ENCODE measurements around the gene CALY. TPM values are rescaled to one million over a fixed set of nuclear protein-coding genes. Genes with fewer than 3 reads are reported as not detected.

CALY gene
- polyA plus RNA-seq, 4 donors, result 0.24 to 0.59 TPM; not detected in 2

DNA sequence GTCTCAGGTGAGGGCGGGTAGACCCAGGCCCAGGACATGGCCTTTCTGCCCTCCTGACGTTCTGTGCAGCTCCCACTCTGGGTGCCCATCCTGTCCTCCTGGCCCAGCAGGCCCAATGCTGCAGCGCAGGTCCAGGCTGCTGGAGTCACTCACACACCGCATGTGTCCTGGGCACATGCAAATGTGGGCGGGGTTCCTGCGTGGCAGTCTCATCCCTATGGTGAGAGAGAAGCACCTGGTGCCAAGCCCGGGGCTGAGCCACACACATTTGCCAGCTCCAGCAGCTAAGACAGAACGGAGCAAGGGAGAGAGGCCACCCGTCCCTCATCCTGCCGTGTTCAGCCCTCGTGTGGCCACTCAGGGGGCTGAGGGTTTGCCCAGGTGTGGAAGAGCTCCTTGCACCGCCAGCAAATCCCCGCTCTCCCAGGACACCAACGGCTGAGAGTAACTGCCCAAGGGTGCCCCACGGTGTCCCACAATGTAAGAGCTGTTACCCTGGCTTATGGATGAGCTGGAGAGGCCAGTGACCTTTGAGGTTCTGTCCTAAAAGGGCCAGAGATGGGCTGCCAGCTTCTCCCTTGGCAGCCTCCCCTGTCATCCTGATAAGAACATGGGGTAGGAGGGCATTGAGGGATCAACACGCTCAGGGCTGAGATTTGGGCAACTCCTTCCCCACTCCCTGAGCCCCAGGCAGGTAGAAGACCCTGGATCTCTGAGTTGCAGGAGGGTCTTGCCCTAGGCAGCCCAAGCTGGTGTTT lies 16.7 kb upstream of the CALY start:
- no peak for DNase-seq (ENCODE audit: low read depth in 4 of 4, low spot score in 3 of 4)

DNA sequence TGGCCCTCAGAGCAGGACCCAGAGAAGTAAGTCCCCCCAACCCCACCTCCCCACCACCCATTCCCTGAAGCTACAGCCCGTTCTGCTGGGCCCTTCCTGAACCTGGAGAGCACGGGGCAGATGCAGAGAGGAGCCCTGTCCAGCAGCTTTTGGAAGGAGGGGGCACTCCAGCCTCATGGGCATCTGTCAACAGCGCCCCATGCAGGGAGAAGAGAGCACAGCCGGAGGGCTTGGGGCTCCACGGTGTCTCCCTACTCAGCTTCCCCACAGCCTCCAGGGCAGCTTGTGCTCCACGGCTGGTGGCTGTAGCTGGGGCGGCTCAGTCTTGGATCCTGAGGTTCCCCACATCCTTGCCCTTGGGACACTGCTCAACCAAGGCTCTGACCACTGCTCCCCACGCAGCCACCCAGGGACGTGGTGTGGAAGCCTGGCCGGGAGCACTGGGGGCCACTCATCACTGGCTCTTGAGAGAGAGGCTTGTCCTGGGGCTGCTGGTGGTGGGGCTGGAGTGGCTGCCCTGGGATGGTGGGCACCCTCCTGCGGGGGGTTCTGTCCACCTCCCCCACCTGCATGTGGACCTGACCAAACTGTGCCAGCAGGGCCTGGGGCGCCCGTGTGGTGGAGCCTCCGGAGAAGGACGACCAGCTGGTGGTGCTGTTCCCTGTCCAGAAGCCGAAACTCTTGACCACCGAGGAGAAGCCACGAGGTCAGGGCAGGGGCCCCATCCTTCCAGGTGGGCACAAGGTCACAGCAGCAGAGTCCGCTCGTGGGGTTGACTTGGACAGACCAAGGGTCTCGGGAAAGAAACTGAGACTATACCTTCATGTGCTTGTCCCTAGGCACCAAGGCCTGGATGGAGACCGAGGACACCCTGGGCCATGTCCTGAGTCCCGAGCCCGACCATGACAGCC lies 15.0 kb upstream of the CALY start:
- DNase-seq (ENCODE audit: low read depth in 4 of 4, low spot score in 3 of 4), result no peak

GRCh38 chr10:133350950-133351329 lies 14.2 kb upstream of the CALY start:
- no peak for DNase-seq (ENCODE audit: low read depth in 4 of 4, low spot score in 3 of 4)

GRCh38 chr10:133350283-133350949 lies 13.7 kb upstream of the CALY start:
- no peak for DNase-seq (ENCODE audit: low read depth in 4 of 4, low spot score in 3 of 4)

- no peak for DNase-seq (ENCODE audit: low read depth in 4 of 4, low spot score in 3 of 4)
These were observed 12.9 kb upstream of the CALY start for GRCh38 chr10:133349577-133350011.

- no peak for DNase-seq (ENCODE audit: low read depth in 4 of 4, low spot score in 3 of 4)
These were observed 12.5 kb upstream of the CALY start for GRCh38 chr10:133349160-133349568.

GRCh38 chr10:133347710-133348517 lies 11.2 kb upstream of the CALY start:
- DNase-seq (ENCODE audit: low read depth in 4 of 4, low spot score in 3 of 4), result no peak

DNA sequence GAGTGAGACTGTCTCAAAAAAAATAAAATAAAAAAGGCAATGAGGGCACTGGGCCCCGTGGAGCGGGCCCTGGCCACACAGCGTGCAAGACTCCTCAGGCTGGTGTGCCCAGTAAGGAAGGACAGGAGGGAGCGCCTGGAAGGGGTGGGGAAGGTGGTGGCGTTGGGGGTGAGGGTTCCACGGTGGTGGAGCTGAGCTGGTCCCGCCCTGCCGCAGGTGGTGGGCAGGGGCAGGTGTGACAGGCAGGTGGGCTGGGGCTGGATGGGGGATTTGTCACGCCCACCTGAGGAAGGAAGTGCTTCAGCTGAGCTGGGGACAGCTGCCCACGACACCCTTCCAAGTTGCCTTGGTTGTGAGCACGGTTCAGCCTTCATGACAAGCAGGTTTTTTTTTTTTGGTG lies 9.7 kb upstream of the CALY start:
- DNase-seq (ENCODE audit: low read depth in 4 of 4, low spot score in 3 of 4), result no peak

GRCh38 chr10:133344236-133344635 lies 7.5 kb upstream of the CALY start:
- no peak for DNase-seq (ENCODE audit: low read depth in 4 of 4, low spot score in 3 of 4)

DNA sequence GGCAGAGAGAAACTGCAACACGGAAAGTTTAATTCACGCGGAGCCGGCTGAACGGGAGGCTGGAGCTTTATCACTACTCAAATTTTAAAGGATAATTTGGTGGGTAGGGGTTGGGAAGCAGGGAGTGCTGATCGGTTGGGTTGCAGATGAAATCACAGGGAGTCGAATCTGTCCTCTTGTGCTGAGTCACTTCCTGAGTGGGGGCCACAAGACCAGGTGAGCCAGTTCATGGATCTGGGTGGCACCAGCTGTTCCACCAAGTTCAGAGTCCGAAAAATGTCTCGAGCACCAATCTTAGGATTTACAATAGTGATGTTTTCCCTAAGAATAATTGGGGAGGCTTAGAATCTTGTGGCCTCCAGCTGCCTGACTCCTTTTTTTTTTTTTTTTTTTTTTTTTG lies 6.9 kb upstream of the CALY start:
- no peak for DNase-seq (ENCODE audit: low read depth in 4 of 4, low spot score in 3 of 4)

DNA sequence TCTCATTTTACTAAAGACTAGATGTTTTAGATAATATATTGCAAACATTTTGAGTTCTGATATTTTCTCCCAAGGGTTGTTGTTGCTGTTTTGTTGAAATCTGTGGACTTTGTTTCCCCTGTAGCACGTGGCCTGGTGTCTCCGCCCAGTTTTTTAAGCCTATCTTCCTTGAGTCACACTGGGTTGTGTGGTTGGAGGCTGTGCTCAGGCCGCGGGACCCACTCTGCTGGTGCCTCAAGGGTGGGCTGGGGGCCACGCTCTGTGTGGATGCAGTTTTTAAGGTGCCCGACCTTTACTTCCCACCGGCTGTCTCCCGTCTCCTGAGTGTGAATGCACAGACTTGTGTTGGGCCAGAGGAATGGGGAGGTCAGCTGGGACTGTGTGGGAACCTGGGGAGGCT lies 6.2 kb upstream of the CALY start:
- no peak for DNase-seq (ENCODE audit: low read depth in 4 of 4, low spot score in 3 of 4)

DNA sequence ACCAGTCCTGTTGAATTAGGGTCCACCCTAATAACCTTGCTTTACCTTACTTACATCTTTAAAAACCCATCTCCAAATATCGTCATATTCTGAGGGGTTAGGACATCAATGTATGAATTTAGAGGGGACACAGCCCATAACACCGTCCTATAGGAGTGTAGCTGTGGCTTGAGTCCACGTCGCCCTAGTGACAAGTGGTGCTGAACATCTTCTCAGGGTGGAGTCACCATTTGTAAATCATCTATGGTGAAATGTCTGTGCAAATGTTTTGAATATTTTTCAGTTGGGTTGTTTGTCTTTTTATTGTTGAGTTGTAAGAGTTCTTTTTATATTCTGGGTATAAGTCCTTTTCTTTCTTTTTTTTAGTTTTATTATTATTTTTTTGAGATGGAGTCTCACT lies 5.3 kb upstream of the CALY start:
- DNase-seq (ENCODE audit: low read depth in 4 of 4, low spot score in 3 of 4), result no peak

GRCh38 chr10:133339708-133340380 lies 3.1 kb upstream of the CALY start:
- no peak for DNase-seq (ENCODE audit: low read depth in 4 of 4, low spot score in 3 of 4)

- no peak for DNase-seq (ENCODE audit: low read depth in 4 of 4, low spot score in 3 of 4)
These were observed 1.7 kb upstream of the CALY start for GRCh38 chr10:133338080-133339071.

GRCh38 chr10:133337370-133337725 lies 652 bp upstream of the CALY start:
- DNase-seq (ENCODE audit: low read depth in 4 of 4, low spot score in 3 of 4), result no peak

DNA sequence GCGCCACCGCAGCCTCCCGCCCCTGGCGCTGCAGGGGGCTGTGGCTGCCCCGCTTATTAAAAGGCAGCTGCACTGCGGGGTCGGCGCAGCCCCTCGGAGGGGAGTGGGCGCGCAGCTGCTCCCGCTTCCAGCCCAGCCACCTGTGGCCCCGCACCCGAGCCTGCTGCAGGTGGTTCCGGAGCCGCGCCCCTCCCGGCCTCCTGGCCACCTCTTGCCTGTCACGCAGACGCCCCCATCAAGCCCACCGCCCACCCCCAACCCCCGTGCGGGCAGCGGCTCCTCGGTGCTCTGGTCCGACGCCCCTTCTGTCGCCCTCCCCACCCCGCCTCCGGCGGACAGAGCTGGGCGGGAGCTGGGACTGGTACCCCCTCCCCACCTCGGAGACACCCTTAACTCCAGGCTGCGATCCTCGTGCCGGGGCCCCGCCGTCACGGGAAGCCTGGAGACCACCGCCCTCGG lies 549 bp downstream of the CALY start:
- DNase-seq (ENCODE audit: low read depth in 4 of 4, low spot score in 3 of 4), result no peak

- DNase-seq (ENCODE audit: low read depth in 4 of 4, low spot score in 3 of 4), result no peak
These were observed 1.2 kb downstream of the CALY start for GRCh38 chr10:133335246-133336117.
